PFSK-1 (cell line): Measurements from ENCODE around the gene TOMM34.

ENCODE experiments used
- FOXP2 ChIP-seq: optimal IDR thresholded peaks from 2 replicates; pipeline ENCODE3; 2011; ENCODE audit warnings: borderline replicate concordance, control low read depth, inconsistent platforms; ENCODE audit not compliant: insufficient read depth; ENCODE audit errors: extremely low read length, extremely low read depth
- POLR2AphosphoS5 ChIP-seq: IDR thresholded peaks from 2 replicates; pipeline ENCODE4 v1.6.1; 2012; ENCODE audit warnings: low read depth, mild to moderate bottlenecking, control low read depth, low read length, moderate library complexity
- SIN3A ChIP-seq: IDR thresholded peaks from 2 replicates; pipeline ENCODE4 v1.6.1; 2012; ENCODE audit warnings: mild to moderate bottlenecking, low read length, moderate library complexity, borderline replicate concordance; ENCODE audit not compliant: insufficient read depth
- TAF1 ChIP-seq: IDR thresholded peaks from 2 replicates; pipeline ENCODE4 v1.6.1; 2012; ENCODE audit warnings: low read length, control low read depth, borderline replicate concordance; ENCODE audit not compliant: insufficient read depth
- TF ChIP-seq, protein P1 (sequence below), 2 experiments: IDR thresholded peaks; 2 replicates each; pipeline versions ENCODE4 v1.6.1 to v1.8.0; 2011 to 2012; ENCODE audit warnings: low read depth in 2 of 2, low read length in 2 of 2, control low read depth in 1 of 2, inconsistent platforms in 1 of 2, mild to moderate bottlenecking in 1 of 2, moderate library complexity in 1 of 2; ENCODE audit not compliant: insufficient read depth in 1 of 2

DNA sequence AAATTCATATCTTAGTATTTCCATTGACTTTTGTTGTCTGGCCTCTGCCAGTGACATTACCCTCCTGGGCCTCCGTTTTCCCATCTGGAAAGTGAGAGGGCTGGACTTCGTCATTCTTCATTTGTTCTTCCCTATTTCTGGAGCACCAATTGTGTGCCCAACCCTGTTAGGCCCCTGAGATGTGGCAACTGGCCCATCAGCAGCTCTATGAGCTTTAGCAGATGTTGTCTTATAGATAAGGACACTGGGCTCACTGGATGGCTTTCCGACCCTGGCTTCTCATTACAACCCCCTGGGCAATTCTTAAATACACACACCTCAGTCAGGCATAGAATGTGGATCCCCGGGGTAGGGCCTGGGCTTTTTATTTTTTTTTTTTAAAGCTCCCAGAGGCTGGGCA is 35.7 kb downstream of the TOMM34 start:
- TF ChIP-seq TAF1 = no peak
- TF ChIP-seq, protein P1, sequence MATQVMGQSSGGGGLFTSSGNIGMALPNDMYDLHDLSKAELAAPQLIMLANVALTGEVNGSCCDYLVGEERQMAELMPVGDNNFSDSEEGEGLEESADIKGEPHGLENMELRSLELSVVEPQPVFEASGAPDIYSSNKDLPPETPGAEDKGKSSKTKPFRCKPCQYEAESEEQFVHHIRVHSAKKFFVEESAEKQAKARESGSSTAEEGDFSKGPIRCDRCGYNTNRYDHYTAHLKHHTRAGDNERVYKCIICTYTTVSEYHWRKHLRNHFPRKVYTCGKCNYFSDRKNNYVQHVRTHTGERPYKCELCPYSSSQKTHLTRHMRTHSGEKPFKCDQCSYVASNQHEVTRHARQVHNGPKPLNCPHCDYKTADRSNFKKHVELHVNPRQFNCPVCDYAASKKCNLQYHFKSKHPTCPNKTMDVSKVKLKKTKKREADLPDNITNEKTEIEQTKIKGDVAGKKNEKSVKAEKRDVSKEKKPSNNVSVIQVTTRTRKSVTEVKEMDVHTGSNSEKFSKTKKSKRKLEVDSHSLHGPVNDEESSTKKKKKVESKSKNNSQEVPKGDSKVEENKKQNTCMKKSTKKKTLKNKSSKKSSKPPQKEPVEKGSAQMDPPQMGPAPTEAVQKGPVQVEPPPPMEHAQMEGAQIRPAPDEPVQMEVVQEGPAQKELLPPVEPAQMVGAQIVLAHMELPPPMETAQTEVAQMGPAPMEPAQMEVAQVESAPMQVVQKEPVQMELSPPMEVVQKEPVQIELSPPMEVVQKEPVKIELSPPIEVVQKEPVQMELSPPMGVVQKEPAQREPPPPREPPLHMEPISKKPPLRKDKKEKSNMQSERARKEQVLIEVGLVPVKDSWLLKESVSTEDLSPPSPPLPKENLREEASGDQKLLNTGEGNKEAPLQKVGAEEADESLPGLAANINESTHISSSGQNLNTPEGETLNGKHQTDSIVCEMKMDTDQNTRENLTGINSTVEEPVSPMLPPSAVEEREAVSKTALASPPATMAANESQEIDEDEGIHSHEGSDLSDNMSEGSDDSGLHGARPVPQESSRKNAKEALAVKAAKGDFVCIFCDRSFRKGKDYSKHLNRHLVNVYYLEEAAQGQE (IDR thresholded peaks at IDR 0.05; ENCODE audit: insufficient read depth in 1 of 2, low read depth in 2 of 2, low read length in 2 of 2) = no peak
- TF ChIP-seq POLR2AphosphoS5 = no peak
- no peak for TF ChIP-seq SIN3A
- TF ChIP-seq FOXP2 = no peak
